ENCODE measurements around the gene ARHGAP21. TPM values are rescaled to one million over a fixed set of nuclear protein-coding genes. Genes with fewer than 3 reads are reported as not detected.
"Not testable (repeated sequence)": the region's sequence is repeated elsewhere in the genome, so short reads cannot be mapped to it uniquely, and the experiment has no call there.

Gene ARHGAP21
- polyA plus RNA-seq, 1 donor (not counting 4 experiments of a cell fraction or from before 2014, with no cell fraction given) = 78.5 TPM

GRCh38 chr10:24661376-24661775, 62.3 kb downstream of the ARHGAP21 start:
- Histone ChIP-seq H3K4me3 (ENCODE audit: control insufficient read depth in 2 of 3, extremely low read depth in 1 of 3, insufficient read depth in 2 of 3, low read depth in 1 of 3, low read length in 3 of 3) (no peak overlapping the region), H3K9ac (ENCODE audit: control insufficient read depth, extremely low read depth, insufficient read depth, low read length) (no peak overlapping the region), H3K27ac (ENCODE audit: control insufficient read depth, insufficient read depth, low read length) (no peak overlapping the region), H3K79me2 (ENCODE audit: control insufficient read depth, insufficient read depth, low read length) (peaks cover 8% of the 10 kb centered on the region), H3K36me3 (ENCODE audit: control insufficient read depth in 2 of 2, extremely low read depth in 1 of 2, insufficient read depth in 2 of 2, low read length in 2 of 2) (peaks cover 2 to 15% of the 10 kb centered on the region in 2 experiments), H3K27me3 (ENCODE audit: control insufficient read depth, extremely low read depth, insufficient read depth, low read length) (no peaks in the 10 kb centered on the region), H3K4me2 (ENCODE audit: control insufficient read depth, extremely low read depth, insufficient read depth, low read depth, low read length) (no peak overlapping the region), H3K4me1 (ENCODE audit: control insufficient read depth, extremely low read depth, insufficient read depth, low read length) (no peaks in the 10 kb centered on the region), H3K9me1 (ENCODE audit: control insufficient read depth, extremely low read depth, insufficient read depth, low read length) (no peaks in the 10 kb centered on the region), H4K20me1 (ENCODE audit: control insufficient read depth, extremely low read depth, insufficient read depth, low read length) (no peaks in the 10 kb centered on the region), H2AFZ (ENCODE audit: control insufficient read depth, low read length) (no peak overlapping the region), H3K9me3 (ENCODE audit: control insufficient read depth, low read depth, low read length) (no peaks in the 10 kb centered on the region)
- FAIRE-seq (no peak), DNase-seq (ENCODE audit: low read depth, low spot score) (no peak)
- dilution Hi-C loops (cut with MboI; ENCODE audit: extremely low pct_ligation_motif_present, low sequenced_read_pairs) = no loop called here
- TF ChIP-seq CTCF (optimal IDR thresholded peaks at IDR 0.05 in 1 of 3, IDR thresholded peaks at IDR 0.05 in 1 of 3, conservative IDR thresholded peaks at IDR 0.05 in 1 of 3; ENCODE audit: extremely low read depth in 1 of 3, insufficient read depth in 2 of 3, low read length in 3 of 3) (no peak), EZH2 (IDR thresholded peaks at IDR 0.05; ENCODE audit: low read length) (no peak)

- FAIRE-seq; H3K36me3 ChIP-seq (ENCODE audit: control insufficient read depth in 2 of 2, extremely low read depth in 1 of 2, insufficient read depth in 2 of 2, low read length in 2 of 2); H3K4me1 ChIP-seq (ENCODE audit: control insufficient read depth, extremely low read depth, insufficient read depth, low read length); H3K4me3 ChIP-seq (ENCODE audit: control insufficient read depth in 2 of 3, extremely low read depth in 1 of 3, insufficient read depth in 2 of 3, low read depth in 1 of 3, low read length in 3 of 3); H3K79me2 ChIP-seq (ENCODE audit: control insufficient read depth, insufficient read depth, low read length); H2AFZ ChIP-seq (ENCODE audit: control insufficient read depth, low read length); H3K9me1 ChIP-seq (ENCODE audit: control insufficient read depth, extremely low read depth, insufficient read depth, low read length); H4K20me1 ChIP-seq (ENCODE audit: control insufficient read depth, extremely low read depth, insufficient read depth, low read length); H3K9ac ChIP-seq (ENCODE audit: control insufficient read depth, extremely low read depth, insufficient read depth, low read length); DNase-seq (ENCODE audit: low read depth, low spot score); dilution Hi-C loops (cut with MboI; ENCODE audit: extremely low pct_ligation_motif_present, low sequenced_read_pairs); H3K4me2 ChIP-seq (ENCODE audit: control insufficient read depth, extremely low read depth, insufficient read depth, low read depth, low read length); H3K27ac ChIP-seq (ENCODE audit: control insufficient read depth, insufficient read depth, low read length); H3K9me3 ChIP-seq (ENCODE audit: control insufficient read depth, low read depth, low read length); H3K27me3 ChIP-seq (ENCODE audit: control insufficient read depth, extremely low read depth, insufficient read depth, low read length): not testable (repeated sequence)
These were observed 65.4 kb downstream of the ARHGAP21 start for GRCh38 chr10:24658319-24658718.

- H3K27ac ChIP-seq (ENCODE audit: control insufficient read depth, insufficient read depth, low read length); H3K27me3 ChIP-seq (ENCODE audit: control insufficient read depth, extremely low read depth, insufficient read depth, low read length); H3K9me3 ChIP-seq (ENCODE audit: control insufficient read depth, low read depth, low read length); H3K4me2 ChIP-seq (ENCODE audit: control insufficient read depth, extremely low read depth, insufficient read depth, low read depth, low read length); DNase-seq (ENCODE audit: low read depth, low spot score); H3K36me3 ChIP-seq (ENCODE audit: control insufficient read depth in 2 of 2, extremely low read depth in 1 of 2, insufficient read depth in 2 of 2, low read length in 2 of 2); H3K9me1 ChIP-seq (ENCODE audit: control insufficient read depth, extremely low read depth, insufficient read depth, low read length); H3K4me1 ChIP-seq (ENCODE audit: control insufficient read depth, extremely low read depth, insufficient read depth, low read length); H3K9ac ChIP-seq (ENCODE audit: control insufficient read depth, extremely low read depth, insufficient read depth, low read length); H4K20me1 ChIP-seq (ENCODE audit: control insufficient read depth, extremely low read depth, insufficient read depth, low read length); FAIRE-seq; dilution Hi-C loops (cut with MboI; ENCODE audit: extremely low pct_ligation_motif_present, low sequenced_read_pairs); H3K4me3 ChIP-seq (ENCODE audit: control insufficient read depth in 2 of 3, extremely low read depth in 1 of 3, insufficient read depth in 2 of 3, low read depth in 1 of 3, low read length in 3 of 3); H2AFZ ChIP-seq (ENCODE audit: control insufficient read depth, low read length): not testable (repeated sequence)
- peaks cover 12% of the 10 kb centered on the region for H3K79me2 ChIP-seq (ENCODE audit: control insufficient read depth, insufficient read depth, low read length)
These were observed 67.4 kb downstream of the ARHGAP21 start for GRCh38 chr10:24656326-24656725.
